Endothelial cell (in vitro differentiated cells): Measurements from ENCODE around the gene CAP2. TPM values are rescaled to one million over a fixed set of nuclear protein-coding genes. Genes with fewer than 3 reads are reported as not detected.
"Not testable (repeated sequence)": the region's sequence is repeated elsewhere in the genome, so short reads cannot be mapped to it uniquely, and the experiment has no call there.

Experiments used
- DNase-seq: peaks from one replicate; pipeline ENCODE4 v3.0.0; 2021; ENCODE audit warnings: low spot score
- H3K27ac Mint-ChIP-seq: one replicate; pipeline ENCODE4 v1.8.0; 2021; ENCODE audit warnings: mixed read lengths, inconsistent platforms; ENCODE audit not compliant: unreplicated experiment
- H3K27me3 Mint-ChIP-seq: one replicate; pipeline ENCODE4 v1.8.0; 2021; ENCODE audit warnings: mild to moderate bottlenecking, moderate library complexity, mixed read lengths, inconsistent platforms; ENCODE audit not compliant: unreplicated experiment
- H3K36me3 Mint-ChIP-seq: one replicate; pipeline ENCODE4 v1.8.0; 2021; ENCODE audit warnings: mild to moderate bottlenecking, low read depth, mixed read lengths, inconsistent platforms; ENCODE audit not compliant: unreplicated experiment
- H3K4me1 Mint-ChIP-seq: one replicate; pipeline ENCODE4 v1.8.0; 2021; ENCODE audit warnings: mild to moderate bottlenecking, mixed read lengths, inconsistent platforms; ENCODE audit not compliant: unreplicated experiment
- H3K4me3 Mint-ChIP-seq: one replicate; pipeline ENCODE4 v1.8.0; 2021; ENCODE audit warnings: mild to moderate bottlenecking, mixed read lengths, inconsistent platforms; ENCODE audit not compliant: unreplicated experiment
- H3K9me3 Mint-ChIP-seq: one replicate; pipeline ENCODE4 v1.8.0; 2021; ENCODE audit warnings: mixed read lengths, inconsistent platforms; ENCODE audit not compliant: unreplicated experiment
- total RNA-seq: library from RNA; stranded (reverse); fragmentation: NEBNext Ultra II Directional; extraction: Animal tissue kit (Norgen Biotek cat#: 25700); gene quantifications from one replicate; pipeline ENCODE4 v1.2.1, GENCODE V29; 2021; ENCODE audit not compliant: unreplicated experiment
- TF ChIP-seq, protein P1 (sequence below): fragments of 200-600 bp; sonication (generic); IDR thresholded peaks from one replicate; pipeline ENCODE4 v1.5.0; 2021; ENCODE audit warnings: antibody characterized with exemption; ENCODE audit not compliant: unreplicated experiment

Gene CAP2
- total RNA-seq, 1 donor from 2014 or later, result 4.4 TPM

DNA sequence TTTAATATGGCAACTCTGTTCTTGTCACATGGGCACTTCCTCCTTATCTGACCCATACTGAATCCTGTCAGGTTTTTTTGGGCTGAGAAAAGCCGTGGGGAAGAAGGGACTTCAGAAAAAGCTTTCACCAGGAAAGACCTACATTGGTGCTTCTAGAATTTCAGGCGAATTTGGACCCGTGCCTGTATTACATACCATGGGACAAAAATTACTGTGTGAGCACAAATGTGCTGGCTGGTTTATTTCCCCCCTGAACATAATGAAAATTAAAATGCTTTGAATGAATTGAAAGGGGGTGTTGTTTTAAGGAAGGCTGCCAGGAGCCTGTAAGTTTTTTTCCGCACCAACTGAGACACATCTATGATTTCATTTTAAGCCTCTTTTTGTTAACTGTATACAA is 29.6 kb downstream of the CAP2 start:
- peaks cover 3% of the 10 kb centered on the region for H3K4me1 Mint-ChIP-seq
- no peaks in the 10 kb centered on the region for H3K27me3 Mint-ChIP-seq
- no peak overlapping the region for H3K4me3 Mint-ChIP-seq
- no peak overlapping the region for H3K27ac Mint-ChIP-seq
- H3K9me3 Mint-ChIP-seq, result no peaks in the 10 kb centered on the region
- TF ChIP-seq, protein P1, sequence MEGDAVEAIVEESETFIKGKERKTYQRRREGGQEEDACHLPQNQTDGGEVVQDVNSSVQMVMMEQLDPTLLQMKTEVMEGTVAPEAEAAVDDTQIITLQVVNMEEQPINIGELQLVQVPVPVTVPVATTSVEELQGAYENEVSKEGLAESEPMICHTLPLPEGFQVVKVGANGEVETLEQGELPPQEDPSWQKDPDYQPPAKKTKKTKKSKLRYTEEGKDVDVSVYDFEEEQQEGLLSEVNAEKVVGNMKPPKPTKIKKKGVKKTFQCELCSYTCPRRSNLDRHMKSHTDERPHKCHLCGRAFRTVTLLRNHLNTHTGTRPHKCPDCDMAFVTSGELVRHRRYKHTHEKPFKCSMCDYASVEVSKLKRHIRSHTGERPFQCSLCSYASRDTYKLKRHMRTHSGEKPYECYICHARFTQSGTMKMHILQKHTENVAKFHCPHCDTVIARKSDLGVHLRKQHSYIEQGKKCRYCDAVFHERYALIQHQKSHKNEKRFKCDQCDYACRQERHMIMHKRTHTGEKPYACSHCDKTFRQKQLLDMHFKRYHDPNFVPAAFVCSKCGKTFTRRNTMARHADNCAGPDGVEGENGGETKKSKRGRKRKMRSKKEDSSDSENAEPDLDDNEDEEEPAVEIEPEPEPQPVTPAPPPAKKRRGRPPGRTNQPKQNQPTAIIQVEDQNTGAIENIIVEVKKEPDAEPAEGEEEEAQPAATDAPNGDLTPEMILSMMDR, result no peak
- DNase-seq, result no peak
- H3K36me3 Mint-ChIP-seq, result no peaks in the 10 kb centered on the region

- no peaks in the 10 kb centered on the region for H3K36me3 Mint-ChIP-seq
- H3K27me3 Mint-ChIP-seq, result no peaks in the 10 kb centered on the region
- no peak for DNase-seq
- no peaks in the 10 kb centered on the region for H3K9me3 Mint-ChIP-seq
- H3K27ac Mint-ChIP-seq, result no peak overlapping the region
- H3K4me1 Mint-ChIP-seq, result no peaks in the 10 kb centered on the region
- no peak overlapping the region for H3K4me3 Mint-ChIP-seq
- TF ChIP-seq, protein P1, result no peak
These were observed 33.7 kb downstream of the CAP2 start for GRCh38 chr6:17427062-17427461.

GRCh38 chr6:17427617-17428016 is 34.2 kb downstream of the CAP2 start:
- Mint-ChIP-seq H3K9me3 (no peaks in the 10 kb centered on the region), H3K27me3 (no peaks in the 10 kb centered on the region), H3K27ac (peak overlapping the region; percentile 30), H3K4me1 (no peaks in the 10 kb centered on the region), H3K36me3 (no peaks in the 10 kb centered on the region), H3K4me3 (no peak overlapping the region)
- no peak for DNase-seq
- TF ChIP-seq, protein P1, result no peak

- not testable (repeated sequence) for H3K27ac Mint-ChIP-seq, H3K4me3 Mint-ChIP-seq, H3K27me3 Mint-ChIP-seq, H3K4me1 Mint-ChIP-seq, DNase-seq, H3K36me3 Mint-ChIP-seq, H3K9me3 Mint-ChIP-seq
These were observed 35.3 kb downstream of the CAP2 start for GRCh38 chr6:17428595-17429120.

DNA sequence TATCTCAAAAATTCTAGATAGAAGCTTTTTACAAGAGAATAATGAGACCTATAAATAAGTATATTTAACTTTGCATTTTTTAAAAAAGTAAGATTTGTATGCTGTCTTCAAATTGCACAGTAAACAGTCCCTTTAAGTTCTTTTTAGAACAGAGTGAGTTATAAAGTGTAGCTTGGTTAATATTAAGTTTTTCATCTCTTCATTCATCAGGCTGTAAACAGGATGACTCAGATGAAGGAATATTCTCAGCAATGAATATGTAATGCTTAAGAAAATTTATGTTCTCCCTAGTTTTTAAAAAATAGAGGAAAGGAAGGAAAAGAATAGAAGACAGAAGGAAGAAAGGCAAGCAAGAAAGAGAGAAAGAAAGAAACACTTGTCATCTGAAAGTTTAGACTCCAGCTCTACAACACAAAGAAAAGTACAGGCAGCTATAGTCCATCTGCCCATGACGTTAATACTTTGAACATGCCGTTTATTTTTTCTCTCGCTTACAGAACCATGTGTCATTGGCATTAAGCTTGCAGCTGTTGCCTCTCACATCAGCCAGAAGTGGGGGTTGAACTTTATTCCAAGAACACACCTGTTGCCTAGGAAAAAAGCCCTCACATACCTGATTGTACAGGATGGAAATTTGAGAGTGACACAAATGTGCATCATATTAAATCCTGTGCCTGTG is 36.1 kb downstream of the CAP2 start:
- Mint-ChIP-seq H3K36me3 (no peaks in the 10 kb centered on the region), H3K9me3 (no peaks in the 10 kb centered on the region), H3K4me3 (no peak overlapping the region), H3K4me1 (no peaks in the 10 kb centered on the region), H3K27ac (no peak overlapping the region), H3K27me3 (no peaks in the 10 kb centered on the region)
- DNase-seq, result no peak
- TF ChIP-seq, protein P1, result no peak
